GM20431 (cell line): ENCODE results near the gene SIPA1L3.
"Not testable (repeated sequence)": the region's sequence is repeated elsewhere in the genome, so short reads cannot be mapped to it uniquely, and the experiment has no call there.

Experiments used
- in situ Hi-C: fragments of 300-500 bp; cut with MseI, MboI; formaldehyde crosslinking; loops from one replicate; pipeline ENCODE4 v1.15.0; 2020; ENCODE audit warnings: low sequenced_read_pairs; ENCODE audit not compliant: unreplicated experiment

Gene SIPA1L3

GRCh38 chr19:38056646-38057045, 149.6 kb downstream of the SIPA1L3 start:
- in situ Hi-C loops, result no loop called here

- in situ Hi-C loops, result no loop called here
Measured at GRCh38 chr19:38057959-38058690, 151.1 kb downstream of the SIPA1L3 start.

GRCh38 chr19:38059897-38060296, 152.9 kb downstream of the SIPA1L3 start:
- in situ Hi-C loops, result no loop called here

GRCh38 chr19:38060331-38060730, 153.3 kb downstream of the SIPA1L3 start:
- in situ Hi-C loops, result no loop called here

- in situ Hi-C loops, result no loop called here
Measured at GRCh38 chr19:38061294-38061693, 154.3 kb downstream of the SIPA1L3 start.

GRCh38 chr19:38062959-38063761, 156.2 kb downstream of the SIPA1L3 start:
- in situ Hi-C loops, result no loop called here

- in situ Hi-C loops, result no loop called here
Measured at GRCh38 chr19:38063928-38064327, 156.9 kb downstream of the SIPA1L3 start.

- in situ Hi-C loops, result no loop called here
Measured at GRCh38 chr19:38064661-38065425, 157.8 kb downstream of the SIPA1L3 start.

- in situ Hi-C loops, result not testable (repeated sequence)
Measured at GRCh38 chr19:38065775-38066174, 158.8 kb downstream of the SIPA1L3 start.

GRCh38 chr19:38068826-38069225, 161.8 kb downstream of the SIPA1L3 start:
- in situ Hi-C loops, result no loop called here

GRCh38 chr19:38070573-38070972, 163.6 kb downstream of the SIPA1L3 start:
- in situ Hi-C loops, result no loop called here

GRCh38 chr19:38071054-38071453, 164.0 kb downstream of the SIPA1L3 start:
- in situ Hi-C loops, result not testable (repeated sequence)

- in situ Hi-C loops, result no loop called here
Measured at GRCh38 chr19:38071647-38072046, 164.6 kb downstream of the SIPA1L3 start.

- in situ Hi-C loops, result no loop called here
Measured at GRCh38 chr19:38072776-38073750, 166.1 kb downstream of the SIPA1L3 start.

GRCh38 chr19:38073841-38074685, 167.1 kb downstream of the SIPA1L3 start:
- in situ Hi-C loops, result no loop called here

- in situ Hi-C loops, result no loop called here
Measured at GRCh38 chr19:38076337-38076736, 169.3 kb downstream of the SIPA1L3 start.

GRCh38 chr19:38078302-38078930, 171.4 kb downstream of the SIPA1L3 start:
- in situ Hi-C loops, result no loop called here

- in situ Hi-C loops, result no loop called here
Measured at GRCh38 chr19:38079926-38080380, 172.9 kb downstream of the SIPA1L3 start.
